ENCODE data around the gene DAPL1.

GRCh38 chr2:158815166-158815565 is 20.0 kb downstream of the DAPL1 start:
- TF ChIP-seq FOXK2 (IDR thresholded peaks at IDR 0.05) (no peak), HDGF (IDR thresholded peaks at IDR 0.05; ENCODE audit: borderline replicate concordance) (no peak), BHLHE40 (IDR thresholded peaks at IDR 0.05; ENCODE audit: borderline replicate concordance) (no peak), FOXA1 (IDR thresholded peaks at IDR 0.05) (no peak), FOXM1 (IDR thresholded peaks at IDR 0.05; ENCODE audit: borderline replicate concordance) (no peak), L3MBTL2 (conservative IDR thresholded peaks at IDR 0.05) (no peak), ELF4 (IDR thresholded peaks at IDR 0.05) (no peak), SP1 (IDR thresholded peaks at IDR 0.05) (no peak), PKNOX1 (IDR thresholded peaks at IDR 0.05) (no peak), CTBP1 (IDR thresholded peaks at IDR 0.05; ENCODE audit: borderline replicate concordance) (no peak), NFRKB (IDR thresholded peaks at IDR 0.05) (no peak), ZNF384 (IDR thresholded peaks at IDR 0.05) (no peak)

Measured in HEK293T (cell line).